NK-92 treated with Interleukin-12 subunit alpha and Interleukin-12 subunit beta, amount 100 ng/mL, for 24 hours (cell line): Measurements from ENCODE around the gene CLEC17A.
"Not testable (repeated sequence)": the region's sequence is repeated elsewhere in the genome, so short reads cannot be mapped to it uniquely, and the experiment has no call there.

Experiments
- DNase-seq: peaks from one replicate; lab custom pipeline; 2025; lab: John Stamatoyannopoulos, UW

Gene CLEC17A

GRCh38 chr19:14582894-14583340 is at the start of gene CLEC17A:
Gene CLEC17A (plus strand): TSS chr19:14583084. CDS start chr19:14583161, 77 bp downstream.
- no peak for DNase-seq

DNA sequence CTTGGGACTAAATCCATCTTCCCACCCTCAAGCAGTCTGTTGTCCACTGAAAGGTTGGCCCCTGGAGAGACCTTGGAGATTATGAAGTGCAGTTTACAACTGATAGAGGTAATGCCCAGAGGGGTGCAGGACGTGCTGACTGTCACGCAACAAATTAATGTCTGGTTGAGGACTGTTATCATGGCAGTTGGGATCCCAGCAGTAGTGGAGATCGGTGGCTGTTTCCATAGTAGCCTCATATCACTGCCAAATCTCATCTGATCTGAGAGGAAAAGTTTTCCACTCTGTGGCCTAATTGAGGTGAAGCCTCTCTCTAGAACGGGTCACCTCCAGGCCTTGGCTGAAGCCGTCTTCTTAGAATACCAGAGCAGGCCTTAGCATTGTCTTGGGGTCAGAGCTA is 49.4 kb upstream of the CLEC17A start:
- DNase-seq, result no peak

GRCh38 chr19:14536926-14537692 is 45.8 kb upstream of the CLEC17A start:
- no peak for DNase-seq

DNA sequence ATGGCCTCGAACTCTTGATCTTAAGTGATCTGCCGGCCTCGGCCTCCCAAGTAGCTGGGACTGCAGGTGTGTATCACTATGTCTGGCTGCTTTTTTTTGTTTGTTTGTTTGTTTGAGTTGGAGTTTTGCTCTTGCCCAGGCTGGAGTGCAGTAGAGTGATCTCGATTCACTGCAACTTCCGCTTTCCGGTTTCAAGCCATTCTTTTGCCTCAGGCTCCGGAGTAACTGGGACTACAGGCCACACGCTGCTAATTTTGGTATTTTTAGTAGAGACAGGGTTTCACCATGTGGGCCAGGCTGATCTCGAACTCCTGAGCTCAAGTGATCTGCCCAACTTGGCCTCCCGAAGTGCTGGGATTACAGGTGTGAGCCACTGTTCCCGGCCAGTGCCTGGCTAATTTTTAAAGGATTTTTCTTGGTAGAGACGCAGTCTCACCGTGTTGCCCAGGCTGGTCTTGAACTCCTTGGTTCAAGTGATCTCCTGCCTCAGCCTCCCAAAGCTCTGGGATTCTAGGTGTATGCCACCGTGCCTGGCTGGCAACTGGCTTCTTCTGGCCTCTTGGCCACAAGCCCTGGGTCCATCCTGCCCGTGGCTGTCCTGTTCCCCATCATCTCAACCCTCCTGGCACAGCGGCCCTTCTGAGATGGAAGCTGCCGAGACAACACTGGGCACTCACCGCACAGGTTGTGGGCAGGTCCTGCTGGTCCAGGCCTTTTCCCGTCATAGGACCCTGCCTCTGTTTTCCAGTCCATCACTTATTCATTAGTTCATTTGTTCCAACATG is 42.0 kb upstream of the CLEC17A start:
- DNase-seq, result no peak

DNA sequence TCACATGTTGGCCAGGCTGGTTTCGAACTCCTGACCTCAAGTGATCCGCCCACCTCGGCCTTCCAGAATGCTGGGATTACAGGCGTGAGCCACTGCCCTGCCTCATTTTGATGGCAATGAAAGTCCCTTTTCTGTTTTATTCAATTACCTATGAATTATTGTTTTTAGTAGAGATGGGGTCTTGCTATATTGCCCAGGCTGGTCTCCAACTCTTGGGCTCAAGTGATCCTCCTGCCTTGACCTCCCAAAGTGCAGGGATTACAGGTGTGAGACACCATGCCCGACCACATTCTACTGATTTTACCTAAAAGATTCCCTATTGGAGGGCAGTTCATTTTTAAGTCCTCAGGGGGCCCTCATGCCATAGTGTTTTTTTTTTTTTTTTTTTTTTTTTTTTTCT is 40.9 kb upstream of the CLEC17A start:
- not testable (repeated sequence) for DNase-seq

DNA sequence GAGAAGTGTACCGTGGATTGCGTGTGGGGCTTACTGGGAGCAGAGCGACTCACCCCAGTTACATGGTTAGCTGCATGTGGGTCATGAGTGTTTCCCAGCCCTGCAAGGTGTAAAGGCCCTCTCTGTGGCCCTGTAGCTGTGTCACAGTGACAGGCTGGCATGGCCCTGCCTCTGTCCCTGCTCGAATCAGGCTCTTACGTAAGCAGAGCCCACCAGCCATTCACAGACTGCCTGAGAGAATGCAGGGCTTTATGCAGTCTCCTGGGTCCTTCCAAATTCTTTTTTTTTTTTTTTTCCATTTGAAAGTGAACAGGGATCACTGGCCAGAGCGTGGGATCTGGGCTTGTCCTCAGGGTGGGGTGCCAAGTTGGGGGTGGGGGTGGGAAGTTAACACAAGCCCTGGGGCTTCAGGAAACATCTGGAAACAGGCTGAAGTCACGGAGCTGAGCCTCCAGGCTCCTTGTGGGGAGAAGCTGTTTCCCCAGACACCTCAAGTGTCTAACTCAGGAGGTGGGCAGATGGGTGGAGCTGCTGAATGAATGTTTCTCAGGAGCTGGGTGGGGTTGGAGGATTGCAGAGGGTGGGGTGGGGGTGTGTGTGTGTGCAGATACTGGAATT is 40.1 kb upstream of the CLEC17A start:
- no peak for DNase-seq

- no peak for DNase-seq
Observed at GRCh38 chr19:14544047-14544446, 38.8 kb upstream of the CLEC17A start.

GRCh38 chr19:14544977-14545715 is 37.7 kb upstream of the CLEC17A start:
- no peak for DNase-seq

DNA sequence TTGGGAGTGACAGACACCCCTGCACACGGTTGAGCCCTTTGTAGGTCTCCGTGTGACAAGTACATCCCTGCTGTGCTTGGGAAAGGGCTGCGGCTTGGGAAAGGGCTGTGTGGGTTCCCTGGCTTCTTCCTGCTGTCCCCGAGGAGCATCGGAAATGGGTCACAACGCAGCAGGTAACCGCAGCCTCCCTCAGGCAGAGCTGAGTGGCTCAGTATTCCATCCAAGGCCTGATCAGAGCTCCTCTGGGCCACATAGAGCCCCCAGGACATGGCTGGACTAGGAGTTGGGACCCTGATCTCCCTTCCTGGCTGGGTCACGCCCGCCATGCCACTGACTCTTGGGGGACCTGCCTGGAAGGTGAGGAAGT is 37.2 kb upstream of the CLEC17A start:
- DNase-seq, result no peak

- no peak for DNase-seq
Observed at GRCh38 chr19:14550201-14550754, 32.6 kb upstream of the CLEC17A start.

GRCh38 chr19:14551134-14552005 is 31.5 kb upstream of the CLEC17A start:
- DNase-seq, result not testable (repeated sequence)

DNA sequence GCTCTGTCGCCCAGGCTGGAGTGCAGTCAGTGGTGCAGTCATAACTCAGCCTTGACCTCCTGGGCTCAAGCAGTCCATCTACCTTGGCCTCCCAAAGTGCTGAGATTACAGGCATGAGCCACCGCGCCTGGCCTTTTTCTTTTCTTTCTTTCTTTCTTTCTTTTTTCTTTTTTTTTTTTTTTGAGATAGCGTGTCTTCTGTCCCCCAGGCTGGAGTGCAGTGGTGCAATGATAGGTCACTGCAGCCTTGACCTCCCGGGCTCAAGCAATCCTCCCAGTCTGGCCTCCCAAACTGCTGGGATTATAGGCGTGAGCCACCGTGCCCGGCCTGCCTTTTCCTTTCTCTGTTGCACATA is 30.9 kb upstream of the CLEC17A start:
- not testable (repeated sequence) for DNase-seq

DNA sequence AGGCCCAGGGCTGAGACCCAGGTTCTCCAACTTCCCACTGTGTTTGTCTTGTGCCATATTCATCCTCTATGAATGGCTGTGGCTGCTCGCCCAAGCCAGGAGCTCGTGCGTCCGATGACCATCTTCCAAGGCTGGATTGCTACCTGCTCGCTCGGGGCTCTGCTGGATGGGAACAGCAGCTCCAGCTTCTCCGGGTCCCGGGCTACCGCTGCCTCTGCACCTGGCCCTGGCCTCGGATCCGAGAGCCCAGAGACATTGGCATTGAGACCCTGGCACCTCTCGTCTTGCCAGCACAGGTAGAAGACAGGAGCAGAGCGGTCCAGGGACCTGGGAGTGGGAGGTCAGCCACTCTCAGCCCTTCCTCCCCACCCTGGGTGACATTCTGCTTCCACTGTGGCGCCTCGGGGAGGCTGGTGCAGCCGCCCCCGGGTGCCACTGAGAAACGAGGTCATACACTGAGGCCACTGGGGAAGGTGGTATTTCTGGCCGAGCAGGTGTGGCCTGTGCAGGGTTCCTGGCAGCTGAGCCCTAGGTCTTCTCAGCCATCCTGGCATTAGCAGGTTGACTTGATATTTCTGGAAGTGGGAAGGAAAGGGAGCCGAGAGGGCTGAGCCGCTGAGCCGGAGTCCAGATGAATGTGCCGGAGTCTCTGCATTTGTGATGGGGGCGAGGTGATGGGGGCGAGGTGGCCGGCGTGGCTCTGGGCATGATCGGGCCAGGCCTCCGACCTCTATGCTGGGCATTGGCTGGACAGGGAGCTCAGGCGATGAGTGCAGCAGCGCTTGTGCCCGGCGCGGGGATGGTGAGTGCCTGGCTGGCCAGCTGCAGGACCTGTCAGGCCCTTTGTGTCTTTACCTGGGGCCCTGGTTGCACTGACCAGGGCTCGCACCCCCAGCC is 29.6 kb upstream of the CLEC17A start:
- DNase-seq, result no peak

DNA sequence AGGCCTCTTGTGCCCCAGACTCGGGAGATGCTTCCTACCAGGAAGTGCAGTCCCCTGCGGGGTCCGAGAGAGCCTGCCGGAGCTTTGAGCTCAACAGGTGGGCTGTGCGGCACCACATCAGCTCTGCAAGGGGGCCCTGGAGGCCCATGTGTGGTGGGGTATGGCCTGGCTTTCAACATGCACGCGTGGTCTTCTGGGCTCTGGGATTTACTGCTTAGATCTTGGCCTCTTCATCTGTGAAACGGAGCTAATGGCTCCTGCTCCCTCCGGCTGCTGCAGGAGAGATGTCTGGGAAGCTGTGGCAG is 29.0 kb upstream of the CLEC17A start:
- no peak for DNase-seq

- DNase-seq, result no peak
Observed at GRCh38 chr19:14554382-14554812, 28.5 kb upstream of the CLEC17A start.

DNA sequence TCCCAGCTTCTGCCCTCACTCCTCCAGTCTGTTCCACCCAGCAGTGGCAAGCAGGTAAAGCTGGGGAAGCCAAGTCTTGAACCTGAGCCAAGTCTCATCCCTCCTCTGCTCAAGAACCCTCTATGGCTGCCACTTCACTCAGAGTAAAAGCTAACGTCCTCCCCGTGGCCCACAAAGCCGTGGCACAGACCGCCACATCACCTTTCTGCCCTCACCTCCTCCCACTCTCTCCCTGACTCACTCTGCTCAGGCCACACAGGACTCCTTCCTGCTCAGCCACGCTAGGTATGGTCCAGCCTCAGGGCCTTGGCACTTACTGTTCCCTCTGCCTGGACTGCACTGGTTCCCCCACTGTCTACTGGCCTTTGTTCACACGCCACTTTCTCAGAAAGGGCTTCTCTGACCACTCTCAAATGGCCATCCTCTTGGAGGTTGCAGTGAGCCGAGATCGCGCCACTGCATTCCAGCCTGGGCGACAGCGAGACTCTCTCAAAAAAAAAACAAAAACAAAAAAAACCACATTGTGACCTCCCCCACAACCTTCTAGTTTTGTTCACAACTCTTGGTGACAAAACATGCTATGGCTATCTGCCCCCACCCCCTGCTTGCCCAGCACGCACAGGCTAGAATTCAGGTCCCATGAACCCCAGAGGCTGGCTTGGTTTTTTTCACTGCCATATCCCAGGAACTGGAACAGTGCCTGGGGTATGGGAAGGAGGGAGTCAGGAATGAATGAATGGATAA is 26.8 kb upstream of the CLEC17A start:
- DNase-seq, result no peak

GRCh38 chr19:14556662-14557188 is 26.2 kb upstream of the CLEC17A start:
- DNase-seq, result peak; percentile 33

DNA sequence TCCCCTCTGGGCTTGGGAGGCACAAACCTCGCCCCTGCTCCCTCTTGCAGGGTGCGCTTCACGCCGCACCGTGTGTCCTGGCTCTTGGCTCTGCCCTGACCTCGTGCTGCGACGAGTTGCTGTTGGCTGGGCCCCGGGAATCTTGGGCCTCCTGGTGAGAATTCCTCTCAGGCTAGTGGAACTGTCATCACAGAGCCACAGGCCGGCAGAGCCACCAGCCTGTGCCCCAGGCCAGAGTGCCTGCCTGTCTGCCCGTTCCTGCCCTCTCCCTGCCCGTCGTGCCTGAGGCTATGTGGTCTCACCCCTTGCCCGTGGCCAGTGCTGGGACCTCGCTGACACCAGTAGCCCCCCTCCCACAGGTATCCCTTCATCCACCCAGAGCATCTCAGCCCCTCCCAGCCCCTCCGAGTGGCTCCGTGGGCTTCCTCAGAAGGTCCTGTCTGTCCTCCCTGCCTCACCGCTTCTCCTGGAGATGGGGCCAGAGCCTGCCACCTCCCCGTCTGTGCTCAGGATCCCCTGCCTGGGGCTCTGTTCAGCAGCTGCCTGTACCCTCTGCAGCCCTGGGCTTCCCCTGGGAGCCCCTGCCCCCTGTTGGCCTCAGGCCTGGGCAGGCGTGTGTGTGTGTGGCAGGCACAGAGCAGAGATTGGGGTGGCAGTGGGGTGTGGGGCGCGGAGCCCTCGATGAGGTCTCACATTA is 24.4 kb upstream of the CLEC17A start:
- DNase-seq, result no peak
